ENCODE measurements around the gene ALPI.
"Not testable (repeated sequence)": the region's sequence is repeated elsewhere in the genome, so short reads cannot be mapped to it uniquely, and the experiment has no call there.

ALPI gene

GRCh38 chr2:232455426-232456255 is at the start of gene ALPI:
ALPI (plus strand) TSS chr2:232456153; CDS start chr2:232456200, 47 bp downstream.
- no peak for DNase-seq

- no peak for DNase-seq
Measured at GRCh38 chr2:232406556-232407310, 49.2 kb upstream of the ALPI start, which contains the start of gene ALPG. ALPG (plus strand) TSS chr2:232406844; CDS start chr2:232406895, 51 bp downstream.

- DNase-seq = not testable (repeated sequence)
Measured at GRCh38 chr2:232407428-232408150, 48.4 kb upstream of the ALPI start.

GRCh38 chr2:232408269-232408668 is 47.7 kb upstream of the ALPI start:
- DNase-seq = not testable (repeated sequence)

GRCh38 chr2:232409617-232410016 is 46.3 kb upstream of the ALPI start:
- not testable (repeated sequence) for DNase-seq

- DNase-seq = no peak
Measured at GRCh38 chr2:232410238-232410900, 45.6 kb upstream of the ALPI start.

GRCh38 chr2:232411901-232412629 is 43.9 kb upstream of the ALPI start:
- DNase-seq = no peak

GRCh38 chr2:232412986-232413385 is 43.0 kb upstream of the ALPI start:
- DNase-seq = no peak

GRCh38 chr2:232415138-232415690 is 40.7 kb upstream of the ALPI start:
- DNase-seq = no peak

- DNase-seq = no peak
Measured at GRCh38 chr2:232415736-232416520, 40.0 kb upstream of the ALPI start.

- no peak for DNase-seq
Measured at GRCh38 chr2:232416521-232417470, 39.2 kb upstream of the ALPI start.

GRCh38 chr2:232417489-232417888 is 38.5 kb upstream of the ALPI start:
- no peak for DNase-seq

GRCh38 chr2:232418056-232418455 is 37.9 kb upstream of the ALPI start:
- no peak for DNase-seq

- no peak for DNase-seq
Measured at GRCh38 chr2:232418466-232419244, 37.3 kb upstream of the ALPI start.

GRCh38 chr2:232419245-232420072 is 36.5 kb upstream of the ALPI start:
- DNase-seq = no peak

- no peak for DNase-seq
Measured at GRCh38 chr2:232420073-232420454, 35.9 kb upstream of the ALPI start.

- DNase-seq = no peak
Measured at GRCh38 chr2:232420463-232421188, 35.3 kb upstream of the ALPI start.

Data from CD4-positive, alpha-beta T cell treated with Interleukin-4 for 1 hour (primary cell).